Uterus (tissue), 4 donors: ENCODE measurements around the gene RTF2. TPM values are rescaled to one million over a fixed set of nuclear protein-coding genes. Genes with fewer than 3 reads are reported as not detected.

ENCODE experiments used
- DNase-seq, 2 donors: peaks; one replicate each; pipeline ENCODE4 v3.0.0-alpha.2; 2019 to 2020
- H3K27ac ChIP-seq, 2 donors: fragments of 200-600 bp; sonication (generic); 1 replicate in 1 of 2; 2 replicates in 1 of 2; pipeline ENCODE4 v1.5.1; 2016 to 2018
- H3K27me3 ChIP-seq, 2 donors: fragments of 200-600 bp; sonication (generic); one replicate each; pipeline ENCODE4 v1.5.1; 2018 to 2019; ENCODE audit warnings: control low read depth in 1 of 2
- H3K36me3 ChIP-seq, 2 donors: fragments of 200-600 bp; sonication (generic); one replicate each; pipeline ENCODE4 v1.5.1; 2019; ENCODE audit warnings: control low read depth in 1 of 2
- H3K4me1 ChIP-seq, 2 donors: fragments of 200-600 bp; sonication (generic); one replicate each; pipeline ENCODE4 v1.5.1; 2018 to 2019; ENCODE audit warnings: control low read depth in 1 of 2
- H3K4me3 ChIP-seq, 2 donors: fragments of 200-600 bp; sonication (generic); 1 replicate in 1 of 2; 2 replicates in 1 of 2; pipeline ENCODE4 v1.5.1; 2018 to 2019; ENCODE audit warnings: mild to moderate bottlenecking in 1 of 2
- H3K9me3 ChIP-seq, 2 donors: fragments of 200-600 bp; sonication (generic); one replicate each; pipeline ENCODE4 v1.5.1; 2019; ENCODE audit warnings: control low read depth in 1 of 2
- POLR2A ChIP-seq, 2 donors: fragments of 450-650 bp; IDR thresholded peaks; one replicate each; pipeline ENCODE4 v1.6.1; 2016; ENCODE audit warnings: antibody characterized with exemption in 2 of 2, mild to moderate bottlenecking in 1 of 2, moderate library complexity in 1 of 2
- intact Hi-C: fragments of 100-400 bp; cut with DNase I; formaldehyde crosslinking; loops from one replicate; pipeline ENCODE4 v1.15.1; 2023; ENCODE audit warnings: low total_unique reads
- total RNA-seq, 4 donors: library from RNA; depleted of rRNA in 3 of 4; stranded (reverse); fragments of >200 nt in 3 of 4; gene quantifications; one replicate each; pipeline versions ENCODE4 v1.1.0 to v1.2.4, GENCODE V29; 2014 to 2023
- TF ChIP-seq, protein P1 (sequence below), 4 experiments: fragments of 200-600 bp in 2 of 4; fragments of 450-650 bp in 2 of 4; sonication (generic) in 2 of 4; IDR thresholded peaks; one replicate each; pipeline ENCODE4 v1.5.1; 2016 to 2019; ENCODE audit warnings: antibody characterized with exemption in 4 of 4, mild to moderate bottlenecking in 2 of 4, moderate library complexity in 1 of 4
- donor health status: DM: yes; HTN: yes; CAD: no.

RTF2 gene
- total RNA-seq, 4 donors from 2014 or later, result 27.4 to 86.6 (median 69.6) TPM

DNA sequence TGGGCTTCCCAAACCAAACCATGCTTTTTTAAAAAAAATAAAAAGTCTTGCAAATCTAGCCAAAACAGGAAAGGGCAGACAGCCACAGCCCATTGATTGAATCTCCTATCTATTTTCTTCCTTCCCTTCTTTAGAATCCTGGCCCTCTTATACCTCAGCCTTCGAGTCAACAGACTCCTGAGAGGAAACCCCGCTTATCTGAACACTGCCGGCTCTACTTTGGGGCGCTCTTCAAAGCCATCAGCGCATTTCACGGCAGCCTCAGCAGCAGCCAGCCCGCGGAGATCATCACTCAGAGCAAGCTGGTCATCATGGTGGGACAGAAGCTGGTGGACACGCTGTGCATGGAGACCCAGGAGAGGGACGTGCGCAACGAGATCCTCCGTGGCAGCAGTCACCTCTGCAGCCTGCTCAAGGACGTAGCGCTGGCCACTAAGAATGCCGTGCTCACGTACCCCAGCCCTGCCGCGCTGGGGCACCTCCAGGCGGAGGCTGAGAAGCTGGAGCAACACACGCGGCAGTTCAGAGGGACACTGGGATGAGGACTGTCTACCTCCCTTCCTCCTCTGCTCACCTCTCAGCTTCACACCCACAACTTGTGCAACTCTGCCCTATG lies 10.1 kb upstream of the RTF2 start:
- intact Hi-C loops, result no loop called here
- no peak overlapping the region for H3K27ac ChIP-seq
- TF ChIP-seq POLR2A (IDR thresholded peaks at IDR 0.05), result no peak
- TF ChIP-seq, protein P1, sequence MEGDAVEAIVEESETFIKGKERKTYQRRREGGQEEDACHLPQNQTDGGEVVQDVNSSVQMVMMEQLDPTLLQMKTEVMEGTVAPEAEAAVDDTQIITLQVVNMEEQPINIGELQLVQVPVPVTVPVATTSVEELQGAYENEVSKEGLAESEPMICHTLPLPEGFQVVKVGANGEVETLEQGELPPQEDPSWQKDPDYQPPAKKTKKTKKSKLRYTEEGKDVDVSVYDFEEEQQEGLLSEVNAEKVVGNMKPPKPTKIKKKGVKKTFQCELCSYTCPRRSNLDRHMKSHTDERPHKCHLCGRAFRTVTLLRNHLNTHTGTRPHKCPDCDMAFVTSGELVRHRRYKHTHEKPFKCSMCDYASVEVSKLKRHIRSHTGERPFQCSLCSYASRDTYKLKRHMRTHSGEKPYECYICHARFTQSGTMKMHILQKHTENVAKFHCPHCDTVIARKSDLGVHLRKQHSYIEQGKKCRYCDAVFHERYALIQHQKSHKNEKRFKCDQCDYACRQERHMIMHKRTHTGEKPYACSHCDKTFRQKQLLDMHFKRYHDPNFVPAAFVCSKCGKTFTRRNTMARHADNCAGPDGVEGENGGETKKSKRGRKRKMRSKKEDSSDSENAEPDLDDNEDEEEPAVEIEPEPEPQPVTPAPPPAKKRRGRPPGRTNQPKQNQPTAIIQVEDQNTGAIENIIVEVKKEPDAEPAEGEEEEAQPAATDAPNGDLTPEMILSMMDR (IDR thresholded peaks at IDR 0.05), result no peak
- H3K4me1 ChIP-seq, result no peaks in the 10 kb centered on the region
- H3K9me3 ChIP-seq, result no peaks in the 10 kb centered on the region
- no peak for DNase-seq
- H3K4me3 ChIP-seq, result no peak overlapping the region
- H3K36me3 ChIP-seq, result no peaks in the 10 kb centered on the region
- H3K27me3 ChIP-seq, result no peaks in the 10 kb centered on the region

DNA sequence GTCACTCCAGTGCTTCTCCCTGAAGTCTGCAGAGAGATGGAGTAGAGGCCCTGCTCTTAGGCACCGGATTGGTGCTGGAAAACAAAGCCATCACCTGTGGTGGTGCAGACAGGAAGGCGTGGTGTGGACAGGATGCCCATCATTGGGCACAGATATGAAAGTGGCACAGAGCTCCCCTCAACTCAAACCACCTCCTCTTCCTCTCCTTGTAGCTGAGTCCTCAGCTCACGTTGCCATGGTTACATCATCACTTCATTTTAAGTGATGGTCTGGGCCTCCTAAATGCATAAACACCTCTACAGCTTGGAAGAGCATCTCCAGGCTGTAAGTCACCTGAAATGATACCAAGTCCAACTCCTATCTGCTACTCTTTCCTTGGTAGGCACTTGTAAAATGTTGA lies 8.0 kb upstream of the RTF2 start:
- no peak for DNase-seq
- TF ChIP-seq, protein P1 (IDR thresholded peaks at IDR 0.05), result no peak
- no peak for TF ChIP-seq POLR2A (IDR thresholded peaks at IDR 0.05)
- H3K4me1 ChIP-seq, result no peaks in the 10 kb centered on the region
- intact Hi-C loops, result loop anchor here (10.0 kb wide), 1 partner anchor 56 kb away; no protein-coding TSS in a partner anchor
- H3K4me3 ChIP-seq, result no peak overlapping the region
- H3K36me3 ChIP-seq, result no peaks in the 10 kb centered on the region
- H3K27ac ChIP-seq, result no peak overlapping the region
- no peaks in the 10 kb centered on the region for H3K27me3 ChIP-seq
- no peaks in the 10 kb centered on the region for H3K9me3 ChIP-seq

DNA sequence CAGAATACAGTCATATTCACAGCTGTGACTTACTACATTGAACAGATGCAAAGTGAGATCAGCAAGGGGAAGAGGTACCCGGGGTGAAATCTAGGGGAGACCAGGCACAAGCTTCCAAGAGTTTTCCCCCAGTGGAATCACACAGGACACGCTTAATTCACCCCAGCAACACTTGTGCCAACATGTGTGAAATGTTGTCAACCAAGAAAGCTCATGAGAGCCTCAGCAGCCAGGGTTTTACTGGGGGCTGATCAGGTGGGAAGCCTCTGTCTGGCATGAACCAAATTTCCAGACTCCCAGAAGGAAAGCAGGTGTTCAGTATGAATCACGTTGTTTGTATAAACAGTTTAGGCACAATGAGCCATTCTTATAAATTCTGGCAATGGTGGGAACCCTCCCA lies 6.9 kb upstream of the RTF2 start:
- no peak for DNase-seq
- Histone ChIP-seq H3K27me3 (no peaks in the 10 kb centered on the region), H3K4me3 (no peak overlapping the region), H3K36me3 (no peaks in the 10 kb centered on the region), H3K9me3 (no peaks in the 10 kb centered on the region), H3K27ac (no peak overlapping the region), H3K4me1 (no peaks in the 10 kb centered on the region)
- intact Hi-C loops, result loop anchor here (10.0 kb wide), 1 partner anchor 57 kb away; no protein-coding TSS in a partner anchor
- TF ChIP-seq, protein P1 (IDR thresholded peaks at IDR 0.05), result no peak
- no peak for TF ChIP-seq POLR2A (IDR thresholded peaks at IDR 0.05)

DNA sequence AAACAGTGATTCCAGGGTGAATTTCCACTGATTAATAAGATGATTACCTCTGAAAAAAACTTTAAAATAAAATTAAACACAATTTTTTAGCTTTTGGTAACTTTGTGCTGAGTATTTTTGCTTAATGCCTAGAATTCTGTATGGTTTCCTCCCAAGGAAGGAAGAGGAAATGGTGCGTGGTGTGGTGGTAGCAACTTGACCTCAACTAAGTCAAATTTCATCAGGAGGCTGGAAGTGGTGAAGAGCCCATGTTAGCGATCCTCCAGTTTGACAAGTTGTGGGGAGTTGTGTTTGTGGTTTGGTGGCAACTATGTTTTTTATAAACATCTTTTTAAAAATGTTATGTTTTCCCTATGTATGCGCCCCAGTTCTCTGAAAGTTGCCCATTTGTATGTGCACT lies 5.0 kb upstream of the RTF2 start:
- no peak for TF ChIP-seq POLR2A (IDR thresholded peaks at IDR 0.05)
- TF ChIP-seq, protein P1 (IDR thresholded peaks at IDR 0.05), result no peak
- Histone ChIP-seq H3K4me3 (no peak overlapping the region), H3K36me3 (no peaks in the 10 kb centered on the region), H3K27ac (no peak overlapping the region), H3K27me3 (no peaks in the 10 kb centered on the region), H3K9me3 (no peaks in the 10 kb centered on the region), H3K4me1 (no peaks in the 10 kb centered on the region)
- DNase-seq, result no peak
- intact Hi-C loops, result loop anchor here (10.0 kb wide), 1 partner anchor 59 kb away; no protein-coding TSS in a partner anchor

DNA sequence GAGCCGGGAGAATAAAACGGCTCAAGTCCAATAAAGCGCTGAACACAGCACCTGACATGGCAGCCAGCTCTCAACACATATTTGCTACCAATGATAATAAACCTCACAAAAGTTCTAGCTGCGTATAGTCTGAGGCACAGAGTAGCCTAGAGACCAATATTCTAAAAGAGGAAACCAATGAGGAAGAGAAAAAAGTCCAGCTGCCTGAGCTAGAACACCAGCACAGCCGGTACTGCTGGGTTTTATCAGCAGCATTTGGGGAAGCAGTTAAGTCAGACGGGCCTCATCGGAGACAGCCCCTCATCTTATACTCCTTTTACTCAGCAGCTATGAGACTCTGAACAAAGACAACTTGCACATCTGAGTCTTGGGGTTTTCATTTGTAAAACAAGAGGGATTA lies 2.4 kb upstream of the RTF2 start:
- intact Hi-C loops, result loop anchor here (10.0 kb wide), 1 partner anchor 61 kb away; no protein-coding TSS in a partner anchor
- H3K36me3 ChIP-seq, result no peaks in the 10 kb centered on the region
- H3K4me3 ChIP-seq, result no peak overlapping the region
- H3K4me1 ChIP-seq, result peaks cover 0 to 10% of the 10 kb centered on the region in 2 donors
- TF ChIP-seq, protein P1 (IDR thresholded peaks at IDR 0.05), result no peak
- no peak for TF ChIP-seq POLR2A (IDR thresholded peaks at IDR 0.05)
- no peak for DNase-seq
- no peak overlapping the region for H3K27ac ChIP-seq
- H3K27me3 ChIP-seq, result no peaks in the 10 kb centered on the region
- no peaks in the 10 kb centered on the region for H3K9me3 ChIP-seq
